Esophagus squamous epithelium (tissue), 5 donors: ENCODE results near the gene ELL2. TPM values are rescaled to one million over a fixed set of nuclear protein-coding genes. Genes with fewer than 3 reads are reported as not detected.

Experiments used
- DNase-seq: peaks from one replicate; lab custom pipeline; 2025; lab: John Stamatoyannopoulos, UW
- H3K27ac ChIP-seq, 4 donors: fragments of 200-600 bp; sonication (generic); one replicate each; pipeline ENCODE4 v1.5.1; 2016 to 2019; ENCODE audit warnings: mild to moderate bottlenecking in 1 of 4
- H3K27me3 ChIP-seq, 4 donors: fragments of 200-600 bp; sonication (generic); 1 replicate in 3 of 4; 2 replicates in 1 of 4; pipeline versions ENCODE4 v1.5.1 to v1.6.0; 2017 to 2021; ENCODE audit warnings: antibody characterized with exemption in 1 of 4
- H3K36me3 ChIP-seq, 3 donors: fragments of 200-600 bp; sonication (generic); one replicate each; pipeline ENCODE4 v1.5.1; 2016 to 2019
- H3K4me1 ChIP-seq, 3 donors: fragments of 200-600 bp; sonication (generic); one replicate each; pipeline ENCODE4 v1.5.1; 2017 to 2019
- H3K4me3 ChIP-seq, 4 donors: fragments of 200-600 bp; sonication (generic); 1 replicate in 3 of 4; 2 replicates in 1 of 4; pipeline ENCODE4 v1.5.1; 2016 to 2019; ENCODE audit warnings: mild to moderate bottlenecking in 2 of 4, moderate library complexity in 1 of 4
- H3K9me3 ChIP-seq, 3 donors: fragments of 200-600 bp; sonication (generic); one replicate each; pipeline ENCODE4 v1.5.1; 2016 to 2019
- CTCF ChIP-seq, 6 experiments: fragments of 450-650 bp in 4 of 6; fragments of 200-600 bp in 2 of 6; sonication (generic) in 2 of 6; IDR thresholded peaks; one replicate each; pipeline ENCODE4 v1.5.1; 2016 to 2019; ENCODE audit warnings: antibody characterized with exemption in 6 of 6, mild to moderate bottlenecking in 4 of 6, moderate library complexity in 4 of 6
- POLR2A ChIP-seq, 4 donors: fragments of 450-650 bp; IDR thresholded peaks; one replicate each; pipeline ENCODE4 v1.6.1; 2017; ENCODE audit warnings: antibody characterized with exemption in 4 of 4, mild to moderate bottlenecking in 4 of 4, moderate library complexity in 3 of 4
- WGBS, 2 donors: methylation state at CpG; one replicate each; pipeline ENCODE4 v1.1.5; 2018; 5-methylcytosine and 5-hydroxymethylcytosine counted together
- intact Hi-C: fragments of 100-400 bp; cut with DNase I; formaldehyde crosslinking; loops from one replicate; pipeline ENCODE4 v1.15.0; 2022
- total RNA-seq, 4 donors: library from RNA; depleted of rRNA; stranded (reverse); fragments of >200 nt; gene quantifications; one replicate each; pipeline ENCODE4 v1.1.0, GENCODE V29; 2016
- donor health status: DM: yes; HTN: yes; CAD: no.

Gene ELL2
- total RNA-seq, 4 donors from 2014 or later = 74.9 to 124 (median 121) TPM

GRCh38 chr5:95953021-95953702 lies 8.5 kb downstream of the ELL2 start:
- H3K4me1 ChIP-seq = peaks cover 38 to 86% (median 42%) of the 10 kb centered on the region in 3 donors
- TF ChIP-seq POLR2A (IDR thresholded peaks at IDR 0.05) (no peak), CTCF (IDR thresholded peaks at IDR 0.05) (no peak)
- no peak for DNase-seq
- WGBS, 2 donors = 67 to 72% methylated on average over 5 of the region's 5 CpGs
- H3K36me3 ChIP-seq = no peaks in the 10 kb centered on the region
- H3K27me3 ChIP-seq = no peaks in the 10 kb centered on the region
- no peaks in the 10 kb centered on the region for H3K9me3 ChIP-seq
- H3K4me3 ChIP-seq = no peak overlapping the region
- H3K27ac ChIP-seq = peak overlapping the region in 1 of 4 donors; percentile 46
- intact Hi-C loops = loop anchor here (10.0 kb wide), 1 partner anchor 78 kb away; no protein-coding TSS in a partner anchor

DNA sequence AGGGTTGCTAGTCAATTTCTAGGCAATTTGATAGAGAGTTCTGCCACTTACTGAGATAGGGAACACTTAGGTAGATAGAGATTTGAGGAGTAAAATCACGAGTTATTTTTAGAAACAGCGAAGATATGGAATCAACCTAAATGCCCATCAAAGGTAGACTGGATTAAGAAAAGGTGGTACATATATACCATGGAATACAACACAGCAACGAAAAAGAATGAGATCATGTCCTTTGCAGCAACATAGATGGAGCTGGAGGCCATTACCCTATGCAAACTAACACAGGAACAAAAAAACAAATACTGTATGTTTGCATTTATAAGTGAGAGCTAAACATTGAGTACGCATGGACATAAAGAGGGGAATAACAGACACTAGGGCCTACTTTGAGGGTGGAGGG lies 9.7 kb downstream of the ELL2 start:
- no peaks in the 10 kb centered on the region for H3K36me3 ChIP-seq
- TF ChIP-seq CTCF (IDR thresholded peaks at IDR 0.05) = no peak
- no peak for TF ChIP-seq POLR2A (IDR thresholded peaks at IDR 0.05)
- 92 to 97% methylated on average over 4 of the region's 4 CpGs for WGBS, 2 donors
- H3K27ac ChIP-seq = no peak overlapping the region
- no peaks in the 10 kb centered on the region for H3K27me3 ChIP-seq
- intact Hi-C loops = loop anchor here (10.0 kb wide), 1 partner anchor 77 kb away; no protein-coding TSS in a partner anchor
- DNase-seq = no peak
- H3K4me3 ChIP-seq = no peak overlapping the region
- H3K4me1 ChIP-seq = peaks cover 32 to 86% (median 35%) of the 10 kb centered on the region in 3 donors
- no peaks in the 10 kb centered on the region for H3K9me3 ChIP-seq

DNA sequence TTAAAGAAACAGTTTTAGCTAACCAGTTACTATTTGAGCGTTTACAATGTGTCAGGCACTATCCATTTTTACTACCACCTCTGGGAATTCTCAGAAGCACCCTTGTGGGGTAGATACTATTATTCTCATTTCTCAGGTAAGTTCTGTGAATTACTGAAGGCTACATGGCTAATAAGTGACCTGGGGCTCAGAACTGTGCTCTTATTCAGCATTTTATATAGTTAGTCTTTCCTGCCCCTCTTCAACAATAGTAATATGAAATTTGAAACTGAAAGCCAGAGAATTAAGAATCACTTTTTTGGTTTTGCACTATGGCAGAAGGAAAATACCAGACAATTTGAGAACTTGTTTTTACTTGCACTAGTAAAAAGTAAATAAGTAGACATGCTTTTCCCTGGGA lies 11.8 kb downstream of the ELL2 start:
- DNase-seq = no peak
- H3K9me3 ChIP-seq = no peaks in the 10 kb centered on the region
- peaks cover 18 to 86% (median 33%) of the 10 kb centered on the region in 3 donors for H3K4me1 ChIP-seq
- WGBS, 2 donors = 41 to 43% methylated on average over 1 of the region's 1 CpG
- intact Hi-C loops = loop anchor here (10.0 kb wide), 1 partner anchor 75 kb away; no protein-coding TSS in a partner anchor
- H3K4me3 ChIP-seq = peak overlapping the region in 1 of 4 donors; percentile 10
- peak overlapping the region in 2 of 4 donors; percentile 9 to 55 for H3K27ac ChIP-seq
- TF ChIP-seq CTCF (IDR thresholded peaks at IDR 0.05) (no peak), POLR2A (IDR thresholded peaks at IDR 0.05) (no peak)
- no peaks in the 10 kb centered on the region for H3K27me3 ChIP-seq
- no peaks in the 10 kb centered on the region for H3K36me3 ChIP-seq

- TF ChIP-seq CTCF (IDR thresholded peaks at IDR 0.05) (no peak), POLR2A (IDR thresholded peaks at IDR 0.05) (no peak)
- Histone ChIP-seq H3K4me1 (peaks cover 15 to 87% (median 33%) of the 10 kb centered on the region in 3 donors), H3K9me3 (no peaks in the 10 kb centered on the region), H3K36me3 (no peaks in the 10 kb centered on the region), H3K4me3 (no peak overlapping the region), H3K27ac (peak overlapping the region in 1 of 4 donors; percentile 1), H3K27me3 (no peaks in the 10 kb centered on the region)
- no peak for DNase-seq
- intact Hi-C loops = no loop called here
Measured at GRCh38 chr5:95948631-95949030, 13.0 kb downstream of the ELL2 start.

DNA sequence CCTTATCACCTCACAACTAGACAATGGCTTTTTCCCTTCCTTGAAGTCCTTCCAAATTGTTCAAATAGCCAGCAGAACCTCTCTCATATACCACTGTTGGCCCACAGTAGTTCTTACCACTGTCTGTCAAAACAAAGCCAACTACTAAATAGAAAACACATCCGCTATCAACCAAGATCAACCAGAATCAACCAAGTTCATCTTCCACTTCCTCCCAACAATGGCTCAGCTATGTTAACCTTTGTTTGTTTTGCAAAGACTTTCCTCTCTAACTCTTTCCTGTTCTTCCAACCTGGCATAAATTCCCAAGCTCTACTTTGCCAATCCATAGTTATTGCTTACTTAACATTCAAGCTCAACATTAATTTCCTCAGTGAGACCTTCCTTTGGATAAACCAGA lies 15.2 kb downstream of the ELL2 start:
- TF ChIP-seq CTCF (IDR thresholded peaks at IDR 0.05) (no peak), POLR2A (IDR thresholded peaks at IDR 0.05) (no peak)
- Histone ChIP-seq H3K4me3 (no peak overlapping the region), H3K9me3 (no peaks in the 10 kb centered on the region), H3K36me3 (peaks cover 0 to 16% (median 0%) of the 10 kb centered on the region in 3 donors), H3K27ac (no peak overlapping the region), H3K4me1 (peaks cover 15 to 96% (median 35%) of the 10 kb centered on the region in 3 donors), H3K27me3 (no peaks in the 10 kb centered on the region)
- no peak for DNase-seq
- intact Hi-C loops = no loop called here
- WGBS, 2 donors = 96 to 100% methylated on average over 1 of the region's 1 CpG
